Duodenal mucosa (tissue), 2 donors: Measurements from ENCODE around the gene POLR1B.
"Not testable (repeated sequence)": the region's sequence is repeated elsewhere in the genome, so short reads cannot be mapped to it uniquely, and the experiment has no call there.

Source experiments
- H3K27ac ChIP-seq: one replicate; pipeline ENCODE4 v1.7.0; 2013; ENCODE audit warnings: low read depth, low read length
- H3K27me3 ChIP-seq, 2 donors: one replicate each; pipeline ENCODE4 v1.7.0; 2013; ENCODE audit warnings: low read length in 2 of 2, control low read depth in 1 of 2; ENCODE audit not compliant: insufficient read depth in 2 of 2, control insufficient read depth in 1 of 2
- H3K36me3 ChIP-seq, 2 donors: one replicate each; pipeline ENCODE4 v1.7.0; 2013; ENCODE audit warnings: low read length in 2 of 2, control low read depth in 1 of 2; ENCODE audit not compliant: insufficient read depth in 2 of 2, control insufficient read depth in 1 of 2
- H3K4me1 ChIP-seq, 2 donors: one replicate each; pipeline ENCODE4 v1.7.0; 2013; ENCODE audit warnings: low read length in 2 of 2, control low read depth in 1 of 2; ENCODE audit not compliant: insufficient read depth in 2 of 2, control insufficient read depth in 1 of 2
- H3K4me3 ChIP-seq, 2 donors: one replicate each; pipeline ENCODE4 v1.7.0; 2013; ENCODE audit warnings: low read length in 2 of 2, low read depth in 1 of 2
- H3K9ac ChIP-seq, 2 donors: one replicate each; pipeline ENCODE4 v1.7.0; 2013; ENCODE audit warnings: low read length in 2 of 2, low read depth in 1 of 2
- H3K9me3 ChIP-seq, 2 donors: one replicate each; pipeline ENCODE4 v1.7.0; 2013; ENCODE audit warnings: low read length in 2 of 2, control low read depth in 1 of 2; ENCODE audit not compliant: control insufficient read depth in 1 of 2

The POLR1B gene

GRCh38 chr2:112612283-112612682 lies 70.0 kb downstream of the POLR1B start:
- not testable (repeated sequence) for H3K4me3 ChIP-seq, H3K27ac ChIP-seq, H3K9me3 ChIP-seq, H3K4me1 ChIP-seq, H3K27me3 ChIP-seq, H3K36me3 ChIP-seq, H3K9ac ChIP-seq

GRCh38 chr2:112614201-112614840 lies 72.1 kb downstream of the POLR1B start:
- Histone ChIP-seq H3K4me3 (no peak overlapping the region), H3K36me3 (no peaks in the 10 kb centered on the region), H3K4me1 (no peaks in the 10 kb centered on the region), H3K9ac (no peak overlapping the region), H3K27me3 (no peaks in the 10 kb centered on the region), H3K9me3 (no peaks in the 10 kb centered on the region), H3K27ac (no peak overlapping the region)

- no peaks in the 10 kb centered on the region for H3K4me1 ChIP-seq
- H3K36me3 ChIP-seq = no peaks in the 10 kb centered on the region
- H3K9me3 ChIP-seq = no peaks in the 10 kb centered on the region
- H3K27ac ChIP-seq = no peak overlapping the region
- no peaks in the 10 kb centered on the region for H3K27me3 ChIP-seq
- H3K9ac ChIP-seq = no peak overlapping the region
- H3K4me3 ChIP-seq = no peak overlapping the region
Observed at GRCh38 chr2:112615051-112615450, 72.8 kb downstream of the POLR1B start.

- not testable (repeated sequence) for H3K27me3 ChIP-seq, H3K4me1 ChIP-seq, H3K36me3 ChIP-seq, H3K27ac ChIP-seq, H3K9ac ChIP-seq, H3K4me3 ChIP-seq, H3K9me3 ChIP-seq
Observed at GRCh38 chr2:112615798-112616197, 73.5 kb downstream of the POLR1B start.

GRCh38 chr2:112618383-112618782 lies 76.1 kb downstream of the POLR1B start:
- Histone ChIP-seq H3K27ac (no peak overlapping the region), H3K4me1 (no peaks in the 10 kb centered on the region), H3K27me3 (no peaks in the 10 kb centered on the region), H3K9me3 (no peaks in the 10 kb centered on the region), H3K9ac (no peak overlapping the region), H3K36me3 (no peaks in the 10 kb centered on the region), H3K4me3 (no peak overlapping the region)

- Histone ChIP-seq H3K9me3 (no peaks in the 10 kb centered on the region), H3K27me3 (no peaks in the 10 kb centered on the region), H3K4me3 (no peak overlapping the region), H3K36me3 (no peaks in the 10 kb centered on the region), H3K9ac (no peak overlapping the region), H3K27ac (no peak overlapping the region), H3K4me1 (peaks cover 10 to 12% of the 10 kb centered on the region in 2 donors)
Observed at GRCh38 chr2:112621790-112622527, 79.7 kb downstream of the POLR1B start.

GRCh38 chr2:112622528-112622849 lies 80.2 kb downstream of the POLR1B start:
- Histone ChIP-seq H3K4me1 (peaks cover 12 to 17% of the 10 kb centered on the region in 2 donors), H3K27me3 (no peaks in the 10 kb centered on the region), H3K27ac (no peak overlapping the region), H3K4me3 (no peak overlapping the region), H3K9ac (no peak overlapping the region), H3K9me3 (no peaks in the 10 kb centered on the region), H3K36me3 (no peaks in the 10 kb centered on the region)

- no peak overlapping the region for H3K27ac ChIP-seq
- H3K9me3 ChIP-seq = no peaks in the 10 kb centered on the region
- H3K4me1 ChIP-seq = peaks cover 16 to 17% of the 10 kb centered on the region in 2 donors
- no peak overlapping the region for H3K9ac ChIP-seq
- no peak overlapping the region for H3K4me3 ChIP-seq
- H3K36me3 ChIP-seq = no peaks in the 10 kb centered on the region
- no peaks in the 10 kb centered on the region for H3K27me3 ChIP-seq
Observed at GRCh38 chr2:112623913-112624777, 81.9 kb downstream of the POLR1B start.

- Histone ChIP-seq H3K9ac (no peak overlapping the region), H3K9me3 (no peaks in the 10 kb centered on the region), H3K4me1 (peaks cover 17 to 21% of the 10 kb centered on the region in 2 donors), H3K36me3 (no peaks in the 10 kb centered on the region), H3K27me3 (no peaks in the 10 kb centered on the region), H3K4me3 (no peak overlapping the region), H3K27ac (no peak overlapping the region)
Observed at GRCh38 chr2:112625474-112626114, 83.3 kb downstream of the POLR1B start.

- no peaks in the 10 kb centered on the region for H3K36me3 ChIP-seq
- peak overlapping the region; percentile 27 to 48 for H3K4me3 ChIP-seq
- H3K27me3 ChIP-seq = no peaks in the 10 kb centered on the region
- no peaks in the 10 kb centered on the region for H3K9me3 ChIP-seq
- no peak overlapping the region for H3K9ac ChIP-seq
- no peak overlapping the region for H3K27ac ChIP-seq
- H3K4me1 ChIP-seq = peaks cover 24 to 29% of the 10 kb centered on the region in 2 donors
Observed at GRCh38 chr2:112626604-112627059, 84.4 kb downstream of the POLR1B start.
